ACHN (cell line): ENCODE results near the gene KERA.
"Not testable (repeated sequence)": the region's sequence is repeated elsewhere in the genome, so short reads cannot be mapped to it uniquely, and the experiment has no call there.

Experiments used
- DNase-seq: peaks from one replicate; pipeline ENCODE4 v3.0.0-alpha.2; 2015
- in situ Hi-C: cut with HindIII; loops from 2 replicates; pipeline ENCODE4 v1.10.0; 2017; ENCODE audit warnings: low sequenced_read_pairs, low pct_ligation_motif_present, low pct_unique_long_range_greater_than_20kb

KERA gene, protein sequence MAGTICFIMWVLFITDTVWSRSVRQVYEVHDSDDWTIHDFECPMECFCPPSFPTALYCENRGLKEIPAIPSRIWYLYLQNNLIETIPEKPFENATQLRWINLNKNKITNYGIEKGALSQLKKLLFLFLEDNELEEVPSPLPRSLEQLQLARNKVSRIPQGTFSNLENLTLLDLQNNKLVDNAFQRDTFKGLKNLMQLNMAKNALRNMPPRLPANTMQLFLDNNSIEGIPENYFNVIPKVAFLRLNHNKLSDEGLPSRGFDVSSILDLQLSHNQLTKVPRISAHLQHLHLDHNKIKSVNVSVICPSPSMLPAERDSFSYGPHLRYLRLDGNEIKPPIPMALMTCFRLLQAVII

DNA sequence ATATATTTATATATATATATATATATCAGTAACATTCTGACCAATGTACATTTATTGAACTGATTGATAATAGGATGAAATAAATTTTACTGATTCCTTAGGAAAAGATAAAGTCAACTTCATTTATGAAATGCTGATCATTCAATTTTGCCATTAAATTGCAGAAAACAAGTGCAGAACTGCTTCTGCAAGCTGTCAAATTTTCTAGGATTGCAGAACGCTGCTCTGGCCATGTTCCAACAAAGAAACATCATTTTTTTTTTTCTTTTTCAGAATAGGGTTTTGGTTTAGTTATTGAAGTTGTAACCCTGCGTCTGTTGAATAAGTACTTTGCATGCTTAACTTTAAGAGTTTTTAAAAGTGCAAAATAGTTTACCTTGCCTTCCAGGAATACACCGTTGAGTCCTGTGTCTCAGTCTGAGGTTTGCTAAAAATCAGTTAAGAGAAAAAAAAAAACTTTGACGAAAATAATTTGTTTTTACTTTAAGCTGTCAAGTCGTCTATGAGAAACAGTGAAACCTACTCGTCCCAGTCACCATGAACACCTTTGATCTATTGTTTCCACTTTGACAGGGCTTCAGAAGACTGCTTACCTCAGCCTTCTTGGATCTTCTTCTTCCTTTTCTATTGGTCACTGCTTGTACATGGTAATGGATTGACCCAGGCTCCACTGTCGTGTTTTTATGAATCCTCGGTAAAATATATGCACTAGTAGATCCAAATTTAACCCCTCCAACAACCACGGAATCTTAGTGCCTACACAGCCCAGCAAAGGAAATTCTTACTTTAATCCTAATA lies at the start of gene KERA:
TSS of gene KERA (minus strand) at position 657 of the 798 bp plus-strand sequence. CDS start 1,743 bp downstream, outside the sequence.
- no peak for DNase-seq
- in situ Hi-C loops = no loop called here

DNA sequence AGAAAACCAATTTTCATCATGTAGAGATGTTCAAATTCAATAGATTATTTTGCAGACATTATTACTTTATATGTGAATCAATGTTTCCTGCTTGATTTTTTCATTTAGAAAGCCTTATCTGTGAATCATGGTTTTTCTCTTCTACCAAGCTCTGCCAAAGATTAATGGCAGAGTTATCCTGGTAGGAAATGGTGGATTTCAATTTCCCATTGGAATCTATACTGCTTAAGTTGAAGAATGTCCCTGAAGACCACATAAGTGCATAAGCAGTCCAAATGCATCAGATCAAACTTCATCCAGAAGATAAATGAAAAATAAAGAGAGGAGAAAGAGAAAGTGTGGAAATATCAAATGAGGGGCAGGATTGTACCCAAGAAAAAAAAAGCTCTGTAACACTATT lies 48.5 kb upstream of the KERA start:
- in situ Hi-C loops = no loop called here
- DNase-seq = no peak

DNA sequence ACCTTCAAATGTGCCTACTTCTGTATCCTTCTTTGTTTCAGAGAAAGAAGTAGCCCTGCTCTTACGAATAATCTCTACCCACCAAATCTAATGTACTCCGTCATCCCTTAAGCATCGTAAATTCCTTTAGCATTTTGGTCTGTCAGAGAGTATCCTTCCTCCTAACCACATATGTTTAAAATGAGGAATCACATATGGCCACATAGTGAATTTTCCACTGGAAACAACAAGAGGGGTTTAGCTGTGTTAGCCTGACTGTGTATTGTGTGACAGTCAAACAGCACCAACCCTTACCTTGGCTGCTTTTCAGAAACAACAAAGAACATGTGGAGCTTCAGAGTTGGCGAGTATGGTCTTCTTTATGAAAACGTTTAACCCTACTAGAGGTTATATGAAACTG lies 48.0 kb upstream of the KERA start:
- no peak for DNase-seq
- in situ Hi-C loops = no loop called here

DNA sequence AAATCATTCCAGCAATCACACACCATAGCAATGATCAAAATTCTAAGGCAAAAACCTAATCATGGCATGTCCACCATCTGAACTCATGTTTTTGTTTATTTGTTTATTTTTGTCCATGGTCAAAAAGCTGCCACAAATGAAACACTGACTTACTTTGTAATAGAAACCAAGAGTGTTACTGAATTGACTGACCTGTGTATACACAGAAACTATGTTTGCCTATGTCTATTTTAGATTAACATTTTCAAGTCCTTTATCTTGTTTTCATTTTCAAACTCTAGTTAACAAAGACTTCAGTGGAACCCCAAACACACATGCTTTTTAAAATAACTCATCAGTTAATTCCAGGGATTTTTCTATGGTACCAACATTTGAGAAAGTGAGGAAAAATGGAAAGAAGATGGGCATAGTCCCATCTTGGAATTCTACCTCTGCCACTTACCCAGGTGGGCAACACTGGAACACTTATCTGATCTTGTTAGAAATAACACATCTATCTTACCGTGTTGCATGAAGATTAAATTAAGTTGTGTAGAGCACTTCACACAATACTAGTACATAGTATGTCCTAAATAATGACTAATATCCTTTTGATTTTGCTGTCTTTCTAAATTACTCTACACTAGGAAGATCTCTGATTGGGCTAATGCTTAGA lies 47.1 kb upstream of the KERA start:
- in situ Hi-C loops = no loop called here

DNA sequence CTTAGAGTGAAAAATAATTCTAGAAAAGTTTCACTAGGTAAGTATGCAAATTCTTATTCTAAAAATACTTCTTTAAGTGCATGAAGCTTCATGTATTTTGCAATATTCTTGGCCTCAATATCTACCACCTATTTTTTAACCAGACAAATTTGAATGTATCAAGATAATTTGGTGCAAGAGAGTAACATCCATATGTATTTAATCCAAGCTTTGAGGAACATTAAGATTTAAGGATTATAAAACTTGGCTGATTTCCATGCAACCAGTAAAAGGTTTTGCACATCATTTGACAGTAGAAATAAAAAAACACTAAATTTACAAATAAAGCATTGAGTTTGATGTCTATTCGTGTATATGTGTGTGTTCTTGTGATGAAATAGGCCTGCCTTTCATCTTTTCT lies 45.8 kb upstream of the KERA start:
- in situ Hi-C loops = no loop called here
- DNase-seq = no peak

More for the DNA sequence above, 47.1 kb upstream of the KERA start:
- DNase-seq = no peak

DNA sequence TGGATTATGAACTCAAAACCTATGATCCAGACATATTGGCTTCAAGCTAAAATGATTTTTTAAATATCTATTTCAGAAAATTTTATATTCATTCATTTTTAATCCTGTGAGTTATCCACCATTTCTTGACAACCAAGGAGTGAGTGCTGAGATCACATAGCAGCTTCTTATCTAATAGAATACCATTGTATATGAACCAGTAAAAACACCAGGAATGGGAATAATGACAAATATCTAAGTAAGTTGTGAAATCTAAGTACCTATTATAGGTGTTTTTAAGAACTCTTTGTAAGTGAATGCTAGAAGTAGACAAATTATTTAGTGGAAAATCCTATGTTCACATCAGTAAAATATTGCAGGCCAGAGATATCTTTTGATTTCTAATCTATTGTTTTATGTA lies 45.3 kb upstream of the KERA start:
- in situ Hi-C loops = no loop called here
- DNase-seq = no peak

DNA sequence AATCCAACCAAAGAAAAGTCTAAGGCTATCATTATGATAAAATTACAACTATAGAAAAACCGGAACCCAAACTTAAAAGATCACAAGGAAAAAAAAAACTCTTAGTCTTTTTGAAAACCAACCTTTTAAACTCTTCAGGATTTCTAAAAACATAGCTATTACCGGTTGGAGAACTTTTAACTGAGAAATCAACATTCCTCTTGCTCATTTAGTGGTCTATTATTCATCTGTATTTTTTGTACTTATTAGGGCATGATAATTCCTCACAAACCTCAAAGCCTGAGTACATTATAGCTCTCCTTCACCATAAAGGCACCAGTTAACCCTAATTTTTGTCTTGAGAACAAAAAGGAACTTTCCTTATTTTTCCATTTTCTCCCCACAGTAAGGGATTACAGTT lies 43.1 kb upstream of the KERA start:
- in situ Hi-C loops = no loop called here
- DNase-seq = no peak

DNA sequence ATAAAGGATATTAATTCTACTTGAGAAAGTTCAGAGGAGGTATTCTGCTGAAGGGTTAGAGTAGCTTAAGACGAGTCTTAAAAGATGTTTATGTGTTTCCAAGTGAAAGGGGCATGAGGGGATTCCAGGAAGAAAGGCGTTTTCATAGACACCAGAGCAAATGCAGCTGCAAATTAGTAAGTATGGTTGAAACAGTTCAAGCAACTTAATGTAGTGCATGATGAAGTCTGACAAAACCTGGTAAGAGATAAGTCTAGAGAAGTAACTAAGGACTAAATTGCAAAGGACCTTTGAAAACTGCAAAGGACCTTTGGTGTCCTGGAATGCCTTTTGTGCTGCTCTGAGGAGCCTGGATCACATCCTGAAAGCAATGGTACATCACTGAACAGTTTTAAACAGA lies 42.0 kb upstream of the KERA start:
- in situ Hi-C loops = no loop called here
- no peak for DNase-seq

DNA sequence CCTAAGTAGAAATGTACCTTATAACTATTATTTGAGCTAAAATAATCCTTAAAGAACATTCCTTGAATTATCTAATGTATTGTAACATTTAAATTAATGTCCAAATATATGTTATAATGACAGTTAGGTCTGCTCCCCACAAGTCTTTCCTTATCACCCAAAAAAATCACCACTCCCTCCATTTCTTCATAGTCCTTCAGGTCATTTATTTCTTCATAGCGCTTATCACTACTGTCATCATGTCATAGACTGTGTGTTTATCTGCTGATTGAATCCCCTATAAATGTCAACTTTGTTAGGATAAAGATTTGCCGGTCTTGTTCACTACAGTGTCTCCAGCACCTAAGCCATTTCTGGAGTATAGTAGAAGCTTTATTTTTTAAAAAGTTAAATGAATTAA lies 41.5 kb upstream of the KERA start:
- in situ Hi-C loops = no loop called here
- no peak for DNase-seq

DNA sequence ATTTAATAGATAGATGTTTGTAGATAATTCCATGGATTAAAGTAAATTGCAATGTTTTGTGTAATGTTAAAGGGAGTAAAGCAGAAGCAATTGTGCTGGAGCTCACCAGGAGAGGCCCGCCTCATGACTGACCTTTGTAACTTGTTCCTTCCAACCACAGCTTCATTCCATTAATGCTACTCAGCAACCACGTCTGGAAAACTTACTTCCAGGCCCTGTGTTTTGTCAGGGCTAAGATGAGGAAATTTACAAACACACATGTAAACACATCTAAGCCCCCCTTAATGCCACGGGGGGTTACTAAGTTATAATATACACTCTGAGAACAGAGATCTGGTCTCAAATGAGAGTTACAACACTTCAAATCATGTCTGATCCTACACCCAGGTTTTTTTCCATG lies 41.1 kb upstream of the KERA start:
- DNase-seq = peak; percentile 88

DNA sequence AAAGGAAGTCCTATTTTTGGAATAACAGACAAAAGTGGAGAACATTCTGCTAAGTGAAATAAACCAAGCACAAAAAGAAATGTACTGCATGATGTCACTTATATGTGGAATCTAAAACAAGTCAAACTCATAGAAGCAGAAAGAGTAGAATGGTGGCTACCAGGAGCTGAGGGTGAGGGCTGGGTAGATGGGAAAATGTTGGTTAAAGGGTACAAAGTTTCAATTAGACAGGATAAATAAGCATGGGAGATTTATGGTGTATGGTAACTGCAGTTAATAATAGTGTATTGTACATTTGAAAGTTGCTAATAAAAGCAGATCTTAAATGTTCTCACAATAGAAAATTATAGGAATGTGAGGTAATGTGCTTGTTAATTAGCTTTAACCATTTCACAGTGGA lies 40.6 kb upstream of the KERA start:
- no peak for DNase-seq

More for the DNA sequence above, 41.1 kb upstream of the KERA start:
- in situ Hi-C loops = no loop called here

DNA sequence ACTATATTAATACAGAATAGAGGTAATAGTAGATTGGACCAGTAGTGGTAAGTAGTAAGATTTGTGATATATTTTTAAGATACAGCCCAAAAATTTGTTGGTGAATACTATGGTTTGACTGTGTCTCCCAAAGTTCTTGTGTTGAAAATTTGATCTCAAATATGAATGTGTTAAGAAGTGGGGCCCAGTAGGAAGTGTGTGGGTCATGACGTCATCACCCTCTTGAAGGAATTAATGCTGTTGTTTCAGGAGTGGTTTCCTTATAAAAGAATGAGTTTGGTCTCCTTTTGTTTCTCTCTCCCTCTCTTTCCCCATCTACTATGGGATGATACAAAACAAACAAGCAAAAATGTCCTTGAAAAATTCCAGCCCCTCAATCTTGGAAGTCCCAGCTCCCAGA lies 37.1 kb upstream of the KERA start:
- in situ Hi-C loops = no loop called here
- no peak for DNase-seq

More for the DNA sequence above, 40.6 kb upstream of the KERA start:
- in situ Hi-C loops = no loop called here

DNA sequence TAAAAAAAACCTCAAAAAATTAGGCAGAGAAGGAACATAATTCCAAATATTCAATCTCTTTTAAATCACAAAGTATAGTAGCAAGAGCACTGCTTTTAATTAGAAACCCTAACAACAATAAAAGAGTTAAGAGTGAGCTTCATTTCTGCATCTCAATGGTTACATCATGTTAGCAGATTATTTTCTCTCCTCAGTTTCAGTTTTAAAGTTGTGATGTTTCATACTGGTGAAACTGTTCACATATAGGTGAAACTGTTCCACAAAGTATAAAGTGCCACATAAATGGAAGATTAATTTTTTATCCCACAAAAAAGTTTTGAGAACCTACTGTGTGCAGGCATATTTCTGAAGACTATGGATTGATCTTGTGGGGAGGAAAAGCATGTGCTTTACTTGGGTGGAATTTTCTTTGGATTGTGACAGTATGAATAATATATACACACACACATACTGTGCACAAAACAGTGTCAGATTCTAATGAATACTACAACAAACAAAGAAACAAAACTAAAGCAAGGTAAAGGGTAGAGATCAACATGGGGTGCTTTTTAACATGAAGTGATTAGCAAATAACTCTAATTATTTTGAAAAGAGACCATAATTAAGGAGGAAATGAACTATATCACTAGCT lies 36.3 kb upstream of the KERA start:
- in situ Hi-C loops = no loop called here
- peak; percentile 44 for DNase-seq

DNA sequence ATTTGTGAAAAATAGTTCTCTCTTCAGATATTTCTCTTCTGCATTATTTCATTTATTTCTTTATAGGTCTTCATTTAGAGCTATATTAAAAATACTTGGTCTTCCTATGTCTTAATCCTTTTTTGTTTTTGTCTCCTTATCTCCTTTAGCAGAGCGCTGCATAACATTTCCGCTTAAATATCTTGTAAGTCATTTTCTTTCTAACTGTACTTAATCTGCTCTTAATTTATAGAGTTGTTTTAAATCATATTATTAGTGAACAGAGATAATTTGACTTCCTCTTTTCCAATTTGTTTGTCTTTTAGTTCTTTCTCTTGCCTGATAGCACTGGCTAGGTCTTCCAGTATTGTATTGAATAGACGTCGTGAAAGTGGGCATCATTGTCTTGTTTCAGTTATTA lies 35.5 kb upstream of the KERA start:
- DNase-seq = no peak
- in situ Hi-C loops = no loop called here

DNA sequence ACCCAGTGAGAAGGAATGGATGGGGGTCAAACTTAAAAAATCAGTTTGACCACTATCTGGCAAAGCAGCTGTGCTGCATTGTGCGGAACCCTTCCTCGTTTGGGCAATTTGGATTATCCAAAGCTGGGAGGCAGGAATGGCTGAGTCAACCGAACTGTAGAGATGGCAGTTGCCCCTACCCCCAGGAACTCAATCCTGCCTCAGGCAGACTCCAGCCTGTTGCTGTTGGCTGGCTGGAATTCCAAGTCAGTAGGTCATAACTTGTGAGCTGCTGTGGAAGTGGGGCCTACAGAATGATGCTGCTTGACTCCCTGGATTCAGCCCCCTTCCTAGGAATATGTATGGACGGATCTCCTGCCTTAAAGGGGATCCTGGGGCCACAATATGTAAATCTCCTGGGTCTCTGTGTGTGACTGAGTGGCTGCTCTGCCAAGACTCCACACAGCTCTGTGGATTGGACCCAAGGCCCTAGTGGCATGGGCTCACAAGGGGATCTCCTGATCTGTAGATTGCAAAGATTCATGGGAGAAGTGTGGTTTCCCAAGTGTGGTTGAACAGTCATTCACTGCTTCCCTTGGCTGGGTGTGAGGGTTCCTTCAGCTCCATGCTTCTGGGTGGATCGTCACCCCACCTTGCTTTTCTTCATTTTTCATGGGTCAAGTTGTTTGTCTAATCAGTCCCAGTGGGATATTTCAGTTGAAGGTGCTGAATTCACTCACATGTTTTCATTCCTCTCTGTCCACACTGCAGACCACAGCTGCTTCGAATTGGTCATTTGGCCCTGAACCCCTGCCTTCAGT lies 34.3 kb upstream of the KERA start:
- in situ Hi-C loops = no loop called here
- DNase-seq = no peak

DNA sequence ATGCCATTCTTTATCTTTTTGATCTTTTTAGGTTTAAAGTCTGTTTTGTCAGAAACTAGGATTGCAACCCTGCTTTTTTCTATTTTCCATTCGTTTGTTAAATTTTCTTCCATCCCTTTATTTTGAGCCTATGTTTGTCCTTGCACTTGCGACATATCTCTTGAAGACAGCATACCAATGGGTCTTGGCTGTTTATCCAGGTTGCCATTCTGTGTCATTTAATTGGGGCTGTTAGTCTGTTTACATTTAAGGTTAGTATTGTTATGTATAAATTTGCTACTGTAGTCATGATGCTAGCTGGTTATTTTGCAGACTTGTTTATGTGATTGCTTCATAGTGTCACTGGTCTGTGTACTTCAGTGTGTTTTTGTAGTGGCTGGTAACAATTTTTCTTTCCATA lies 32.1 kb upstream of the KERA start:
- in situ Hi-C loops, DNase-seq: not testable (repeated sequence)

DNA sequence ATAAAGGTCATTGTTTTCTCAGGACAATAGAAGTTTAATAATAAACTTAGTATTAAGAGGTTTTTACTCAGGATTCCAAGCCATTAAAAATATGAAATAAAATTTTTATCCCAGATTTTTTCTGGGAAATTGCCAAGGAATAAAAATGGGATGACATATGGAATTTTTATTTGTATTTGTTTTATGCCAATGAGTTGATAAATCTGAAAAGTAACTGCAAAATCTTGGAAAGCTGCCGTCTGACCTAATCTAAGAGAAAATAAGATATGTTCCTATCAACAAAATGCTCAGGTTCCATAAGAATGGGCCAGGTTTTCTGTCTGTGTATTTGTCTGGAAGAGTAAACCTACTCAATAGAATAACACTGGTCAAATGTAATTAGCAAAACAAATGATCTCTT lies 22.2 kb upstream of the KERA start:
- DNase-seq = no peak
- in situ Hi-C loops = no loop called here

DNA sequence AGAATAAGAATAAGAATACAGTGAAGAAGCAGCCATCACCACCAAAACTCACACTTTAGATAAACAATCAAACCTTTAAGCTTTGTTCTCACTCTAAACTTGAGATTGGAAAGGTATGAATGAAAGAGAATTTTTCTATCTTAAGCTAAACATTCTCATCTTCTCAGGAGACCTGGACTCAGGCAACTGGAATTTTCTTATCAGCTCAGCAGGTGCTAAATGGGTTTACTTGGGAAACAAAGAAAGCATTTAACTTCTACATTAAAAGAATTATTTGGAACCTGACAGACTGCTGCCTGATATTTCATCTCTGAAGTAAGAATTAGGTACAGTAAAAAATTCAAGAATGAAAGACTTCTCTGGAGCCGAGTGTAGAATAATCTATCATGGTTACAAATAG lies 20.7 kb upstream of the KERA start:
- DNase-seq = no peak
- in situ Hi-C loops = no loop called here
